ENCODE results near the gene ARPC2. TPM values are rescaled to one million over a fixed set of nuclear protein-coding genes. Genes with fewer than 3 reads are reported as not detected.

The ARPC2 gene
- total RNA-seq: 428 and 639 TPM in 2 replicates

DNA sequence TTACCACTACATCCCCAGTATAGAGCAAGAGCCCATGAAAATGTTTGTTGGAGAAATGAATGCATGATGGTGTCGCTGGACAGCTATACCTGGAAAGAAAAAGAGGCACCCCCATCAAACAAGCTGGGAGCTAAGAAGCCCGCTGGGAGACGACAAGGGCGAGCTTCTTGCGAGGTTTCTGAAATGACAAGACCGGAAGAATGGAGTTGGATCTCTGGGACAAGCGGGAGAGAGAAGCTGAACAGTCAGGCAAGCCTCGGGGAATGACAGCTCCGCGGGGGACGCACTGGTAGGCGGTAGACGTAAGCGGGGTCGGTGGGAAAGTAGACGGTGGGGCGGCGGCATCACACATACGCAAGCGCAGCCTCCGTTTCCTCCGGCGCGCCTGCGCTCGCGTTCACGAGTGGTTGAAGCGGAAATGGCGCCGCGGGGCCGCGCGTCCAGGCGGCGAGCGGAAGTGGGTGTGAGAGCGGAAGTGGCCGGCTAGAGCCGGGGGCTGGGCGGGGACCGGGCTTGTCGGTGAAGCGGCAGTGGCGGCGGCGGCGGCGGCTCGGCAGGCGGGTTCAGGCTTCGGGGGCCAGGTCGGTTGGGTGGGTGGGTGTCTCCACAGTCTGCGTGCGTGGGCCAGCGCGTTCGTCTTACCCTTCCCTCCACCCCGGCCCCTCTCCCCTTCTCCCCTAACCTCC, at the start of gene ARPC2:
Gene ARPC2, plus strand, starts transcription at position 516 of the 686 bp plus-strand sequence. CDS start 282 bp downstream, outside the sequence.

DNA sequence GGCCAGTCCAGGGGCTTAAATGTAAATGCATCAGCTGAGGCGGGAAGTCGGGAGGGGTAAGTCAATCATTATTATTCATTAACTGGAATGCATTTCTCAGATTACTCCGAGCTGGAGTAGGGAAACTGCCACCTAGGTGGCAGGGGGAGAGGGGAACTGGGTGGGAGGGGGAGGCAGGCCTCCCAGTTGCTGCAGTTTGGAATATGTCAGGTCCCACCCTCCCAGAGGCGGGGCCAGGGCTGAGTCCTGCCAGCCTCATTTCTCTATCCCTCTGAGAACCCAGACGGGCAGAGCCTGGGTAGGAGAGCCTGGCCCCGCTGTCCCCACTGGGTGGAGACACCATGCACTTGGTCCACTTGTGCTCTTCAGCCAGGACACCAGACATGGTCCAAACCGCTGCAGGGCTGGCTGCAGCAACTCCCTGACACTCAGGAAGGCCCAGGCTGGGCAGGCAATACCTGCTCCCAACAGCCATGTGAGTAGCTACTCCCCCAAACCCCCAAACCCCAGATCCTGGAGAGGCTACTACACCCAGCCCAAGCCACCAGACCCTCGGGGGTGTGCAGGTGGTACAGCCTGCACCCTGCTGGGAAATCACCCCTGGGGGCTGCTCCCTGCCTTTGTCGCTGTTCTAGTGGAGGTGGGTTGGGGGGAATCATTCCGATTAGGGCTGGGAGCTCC, 43.9 kb downstream of the ARPC2 start, which contains the start of gene GPBAR1:
Gene GPBAR1, plus strand, starts transcription at position 274 of the 681 bp plus-strand sequence. CDS start 1,710 bp downstream, outside the sequence.

DNA sequence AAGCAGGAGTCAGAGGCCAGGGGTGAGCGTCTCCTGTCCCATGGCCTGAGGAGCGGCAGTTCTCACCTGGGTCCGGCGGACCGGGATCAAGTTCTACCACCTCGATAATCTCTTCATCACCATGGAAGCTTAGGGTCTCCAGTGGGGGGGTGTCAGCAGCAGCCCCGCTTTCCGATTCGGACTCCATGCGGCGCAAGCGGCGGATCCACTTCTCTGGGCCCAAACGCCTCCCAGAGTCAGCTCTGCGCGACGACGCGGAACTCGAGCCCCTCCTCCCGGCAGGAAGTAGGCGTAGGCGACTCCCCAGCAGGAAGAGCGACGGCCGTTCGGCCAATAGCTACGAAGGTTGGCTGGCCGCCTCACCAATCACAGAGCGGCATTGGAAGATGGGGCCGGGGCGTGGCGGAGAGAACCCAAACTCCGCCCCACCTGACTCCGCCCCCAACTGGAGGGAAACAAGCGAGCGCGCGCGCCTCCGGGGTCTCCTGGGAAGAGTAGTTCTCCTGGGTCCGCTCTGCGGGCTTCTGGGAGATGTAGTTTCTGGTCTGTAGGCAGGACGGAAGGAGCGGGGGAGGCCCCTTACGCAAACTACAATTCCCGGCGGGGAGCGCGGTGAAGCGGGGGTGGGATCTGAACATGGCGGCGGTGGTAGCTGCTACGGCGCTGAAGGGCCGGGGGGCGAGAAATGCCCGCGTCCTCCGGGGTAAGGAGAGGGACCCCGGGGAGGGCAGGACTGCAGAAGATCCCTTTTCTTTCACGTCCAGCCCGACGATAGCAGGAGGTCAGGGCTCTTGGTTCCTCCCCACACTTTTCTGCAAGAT, 53.1 kb downstream of the ARPC2 start, which contains the start of the genes AAMP and PNKD:
Gene AAMP, minus strand, starts transcription at position 238 of the 821 bp plus-strand sequence. Its CDS starts 51 bp downstream, at position 187.
Gene PNKD, plus strand, starts transcription at position 620 of the 821 bp plus-strand sequence. Its CDS starts 17 bp downstream, at position 637.

DNA sequence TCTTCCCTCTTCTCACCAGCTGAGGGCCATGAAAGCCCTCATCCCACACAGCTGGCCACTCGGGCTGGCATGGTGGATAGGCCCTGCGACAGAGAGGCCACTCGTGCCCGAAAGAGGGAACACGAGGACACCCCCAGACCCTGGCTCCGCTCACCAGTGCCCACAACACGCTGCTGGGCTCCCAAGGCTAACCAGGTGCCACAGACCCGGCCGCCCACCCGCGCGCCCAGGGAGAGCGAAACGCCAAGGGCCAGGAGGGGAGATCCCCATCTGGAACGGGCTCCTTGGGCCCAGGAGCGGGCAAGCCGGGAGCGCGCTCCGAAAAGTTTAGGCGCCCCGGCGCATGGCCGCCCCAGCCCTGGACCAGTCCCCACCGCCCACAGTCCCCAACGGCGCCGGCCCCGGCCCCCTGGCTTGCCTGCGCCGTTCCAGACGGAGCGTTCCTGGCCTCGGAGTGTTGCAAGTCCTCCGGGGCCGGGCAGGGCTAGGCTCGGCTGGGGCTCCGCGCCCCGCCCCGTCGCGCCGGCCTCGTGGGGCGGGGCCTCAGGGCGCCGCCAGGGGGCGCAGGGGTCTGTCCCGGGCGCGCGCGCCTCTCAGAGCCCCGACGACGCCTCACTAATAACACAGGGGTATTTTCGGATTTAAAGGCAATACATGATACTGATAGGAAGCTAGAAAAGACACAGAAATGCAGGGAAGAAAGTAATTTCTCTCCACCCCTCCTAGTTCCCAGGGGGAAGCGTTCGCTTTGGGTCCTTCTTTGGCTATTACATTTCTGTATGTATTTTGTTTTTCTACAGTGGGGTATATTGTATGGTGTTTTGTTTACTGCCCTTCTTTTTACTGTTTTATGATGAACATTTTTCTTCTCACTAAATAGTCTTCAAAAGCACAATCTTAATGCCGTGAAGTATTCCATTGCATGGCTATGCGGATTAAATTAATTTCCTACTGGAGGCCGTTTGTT, 75.3 kb downstream of the ARPC2 start, which contains the start of gene TMBIM1:
Gene TMBIM1, minus strand, starts transcription at position 456 of the 967 bp plus-strand sequence. CDS start 10,362 bp downstream, outside the sequence.

Other genes with a start within 250 kb of the ARPC2 start
- 48.1 and 164 TPM in 2 replicates for gene TNS1, start 214.2 kb upstream of the ARPC2 start, total RNA-seq
- gene RUFY4, start 147.9 kb upstream of the ARPC2 start, total RNA-seq: not detected in 2 replicates
- not detected in 2 replicates for gene CXCR2, start 91.2 kb upstream of the ARPC2 start, total RNA-seq
- gene CXCR1, start 50.2 kb upstream of the ARPC2 start, total RNA-seq: not detected in 2 replicates
- gene GPBAR1, start 43.8 kb downstream of the ARPC2 start, total RNA-seq: 0.14 and 0.22 TPM in 2 replicates
- 127 and 165 TPM in 2 replicates for gene AAMP, start 52.9 kb downstream of the ARPC2 start, total RNA-seq
- gene PNKD, start 53.3 kb downstream of the ARPC2 start, total RNA-seq: 25.3 and 48.1 TPM in 2 replicates
- gene TMBIM1, start 75.3 kb downstream of the ARPC2 start, total RNA-seq: 168 and 229 TPM in 2 replicates
- not detected in 2 replicates for gene CATIP, start 139.7 kb downstream of the ARPC2 start, total RNA-seq
- under 0.01 and 0.14 TPM in 2 replicates for gene SLC11A1, start 165.1 kb downstream of the ARPC2 start, total RNA-seq
- 77.3 and 101 TPM in 2 replicates for gene CTDSP1, start 182.7 kb downstream of the ARPC2 start, total RNA-seq
- gene VIL1, start 201.9 kb downstream of the ARPC2 start, total RNA-seq: not detected in 2 replicates